ENCODE measurements around the gene YPEL1. TPM values are rescaled to one million over a fixed set of nuclear protein-coding genes. Genes with fewer than 3 reads are reported as not detected.

Gene YPEL1
- total and polyA plus RNA-seq, 2 of the 13 experiments (the other 11 are each of a cell fraction or from before 2014, with no cell fraction given), result 0.33 to 2.5 TPM

DNA sequence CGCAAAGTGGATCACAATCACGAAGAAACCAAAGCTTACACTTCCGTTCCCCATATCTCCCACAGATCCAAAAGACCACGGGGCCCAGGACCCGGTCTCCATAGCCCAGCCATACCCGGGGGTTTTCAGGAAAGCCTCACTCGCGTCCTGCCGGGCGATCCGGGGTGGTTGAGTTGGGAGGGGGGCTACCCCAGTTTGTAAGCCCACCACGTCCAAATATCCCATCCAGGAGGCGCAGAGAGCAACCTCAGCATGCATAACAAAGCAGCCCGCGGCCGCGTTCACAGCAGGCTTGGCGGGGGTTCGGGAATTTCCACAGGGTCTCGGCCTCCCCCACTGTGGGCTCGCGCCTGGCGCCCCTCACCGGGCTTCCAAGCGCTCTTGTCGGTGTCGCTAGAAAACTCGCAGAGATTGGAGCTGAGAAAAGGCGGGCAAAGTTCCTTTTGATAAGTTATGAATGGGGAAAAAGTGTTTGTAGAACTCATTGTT is 84.0 kb downstream of the YPEL1 start (continued):
- TF ChIP-seq ZHX2 (IDR thresholded peaks at IDR 0.05; ENCODE audit: low read depth), result no peak
- no peak for TF ChIP-seq ZHX2 (CRISPR knock-in tag; IDR thresholded peaks at IDR 0.05; ENCODE audit: borderline replicate concordance)
- TF ChIP-seq NONO (IDR thresholded peaks at IDR 0.05), result no peak
- no peak for TF ChIP-seq NONO (CRISPR knock-in tag; conservative IDR thresholded peaks at IDR 0.05)
- no peak for TF ChIP-seq TOPORS (CRISPR knock-in tag; IDR thresholded peaks at IDR 0.05)
- TF ChIP-seq SKI (IDR thresholded peaks at IDR 0.05; ENCODE audit: partially characterized antibody), result no peak
- no peak for TF ChIP-seq SALL2 (CRISPR knock-in tag; IDR thresholded peaks at IDR 0.05)
- no peak for TF ChIP-seq NFRKB (IDR thresholded peaks at IDR 0.05)
- TF ChIP-seq ZNF775 (CRISPR knock-in tag; IDR thresholded peaks at IDR 0.05; ENCODE audit: borderline replicate concordance), result no peak
- peak; percentile 75; the same call in 1 of the 2 replicates for TF ChIP-seq ZNF878 (CRISPR knock-in tag; IDR thresholded peaks at IDR 0.05)
- 0 out of 2 replicates have a peak, but pooled peaks have one; percentile 7 for TF ChIP-seq SALL1 (CRISPR knock-in tag; IDR thresholded peaks at IDR 0.05)
- no peak for TF ChIP-seq UBTF (CRISPR knock-in tag; IDR thresholded peaks at IDR 0.05)
- TF ChIP-seq MYC (CRISPR knock-in tag; IDR thresholded peaks at IDR 0.05; ENCODE audit: borderline replicate concordance), result no peak
- no peak; the same call in 1 of the 2 replicates for TF ChIP-seq ZNF280B (CRISPR knock-in tag; IDR thresholded peaks at IDR 0.05; ENCODE audit: borderline replicate concordance)
- TF ChIP-seq AGO1 (IDR thresholded peaks at IDR 0.05; ENCODE audit: low read depth, low read length, poor library complexity, severe bottlenecking), result no peak
- TF ChIP-seq, protein P1, sequence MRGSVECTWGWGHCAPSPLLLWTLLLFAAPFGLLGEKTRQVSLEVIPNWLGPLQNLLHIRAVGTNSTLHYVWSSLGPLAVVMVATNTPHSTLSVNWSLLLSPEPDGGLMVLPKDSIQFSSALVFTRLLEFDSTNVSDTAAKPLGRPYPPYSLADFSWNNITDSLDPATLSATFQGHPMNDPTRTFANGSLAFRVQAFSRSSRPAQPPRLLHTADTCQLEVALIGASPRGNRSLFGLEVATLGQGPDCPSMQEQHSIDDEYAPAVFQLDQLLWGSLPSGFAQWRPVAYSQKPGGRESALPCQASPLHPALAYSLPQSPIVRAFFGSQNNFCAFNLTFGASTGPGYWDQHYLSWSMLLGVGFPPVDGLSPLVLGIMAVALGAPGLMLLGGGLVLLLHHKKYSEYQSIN (CRISPR knock-in tag; IDR thresholded peaks at IDR 0.05; ENCODE audit: borderline replicate concordance), result no peak
- no peak for TF ChIP-seq ATM (IDR thresholded peaks at IDR 0.05; ENCODE audit: borderline replicate concordance)

Measured in HepG2 (cell line).